NCI-H82 treated with DMSO at 0.1 percent for 48 hours (cell line): ENCODE measurements around the gene FER1L5.
"Not testable (repeated sequence)": the region's sequence is repeated elsewhere in the genome, so short reads cannot be mapped to it uniquely, and the experiment has no call there.

ENCODE experiments used
- DNase-seq: peaks from one replicate; lab custom pipeline; 2025; ENCODE audit not compliant: unreplicated experiment; lab: John Stamatoyannopoulos, UW

The FER1L5 gene

GRCh38 chr2:96633641-96634040 lies 8.9 kb upstream of the FER1L5 start:
- no peak for DNase-seq

- DNase-seq = no peak
Observed at GRCh38 chr2:96636551-96637171, 5.9 kb upstream of the FER1L5 start.

- DNase-seq = no peak
Observed at GRCh38 chr2:96637385-96638143, 5.0 kb upstream of the FER1L5 start.

- DNase-seq = peak; percentile 50
Observed at GRCh38 chr2:96638144-96639121, 4.1 kb upstream of the FER1L5 start, which contains the start of gene KANSL3. Gene KANSL3 (minus strand): TSS chr2:96638312. CDS start chr2:96637135, 1,177 bp downstream.

- no peak for DNase-seq
Observed at GRCh38 chr2:96647681-96648080, 5.1 kb downstream of the FER1L5 start.

- no peak for DNase-seq
Observed at GRCh38 chr2:96648306-96648930, 5.9 kb downstream of the FER1L5 start.

- no peak for DNase-seq
Observed at GRCh38 chr2:96649342-96649741, 6.8 kb downstream of the FER1L5 start.

GRCh38 chr2:96651793-96652192 lies 9.2 kb downstream of the FER1L5 start:
- DNase-seq = no peak

GRCh38 chr2:96654791-96655190 lies 12.2 kb downstream of the FER1L5 start:
- DNase-seq = not testable (repeated sequence)

GRCh38 chr2:96655526-96655925 lies 13.0 kb downstream of the FER1L5 start:
- DNase-seq = no peak

GRCh38 chr2:96656540-96656939 lies 14.0 kb downstream of the FER1L5 start:
- DNase-seq = no peak

GRCh38 chr2:96661324-96661723 lies 18.8 kb downstream of the FER1L5 start:
- DNase-seq = no peak

GRCh38 chr2:96662360-96662759 lies 19.8 kb downstream of the FER1L5 start:
- no peak for DNase-seq

GRCh38 chr2:96663177-96663576 lies 20.6 kb downstream of the FER1L5 start:
- no peak for DNase-seq

GRCh38 chr2:96663829-96664228 lies 21.3 kb downstream of the FER1L5 start:
- no peak for DNase-seq

- DNase-seq = no peak
Observed at GRCh38 chr2:96664366-96664925, 21.9 kb downstream of the FER1L5 start.

GRCh38 chr2:96665083-96665569 lies 22.6 kb downstream of the FER1L5 start:
- DNase-seq = no peak

GRCh38 chr2:96665717-96666116 lies 23.2 kb downstream of the FER1L5 start:
- DNase-seq = not testable (repeated sequence)

- no peak for DNase-seq
Observed at GRCh38 chr2:96668771-96669170, 26.2 kb downstream of the FER1L5 start.

- DNase-seq = no peak
Observed at GRCh38 chr2:96669539-96670215, 27.1 kb downstream of the FER1L5 start.
